ENCODE results near the gene SLC39A8. TPM values are rescaled to one million over a fixed set of nuclear protein-coding genes. Genes with fewer than 3 reads are reported as not detected.

The SLC39A8 gene
- total RNA-seq, 2 experiments from 2014 or later, result 60.2 to 61.6 TPM

GRCh38 chr4:102356562-102357202, 11.4 kb upstream of the SLC39A8 start:
- ATAC-seq (no peak), DNase-seq (no peak)
- Mint-ChIP-seq H3K4me3 (no peak overlapping the region), H3K27me3 (no peaks in the 10 kb centered on the region), H3K27ac (no peak overlapping the region), H3K9me3 (no peaks in the 10 kb centered on the region), H3K4me1 (ENCODE audit: low read depth) (peaks cover 2% of the 10 kb centered on the region), H3K36me3 (ENCODE audit: low read depth) (no peaks in the 10 kb centered on the region)
- no peak for TF ChIP-seq CTCF (IDR thresholded peaks at IDR 0.05)
- intact Hi-C loops (cut with micrococcal nuclease), result no loop called here
- ChIA-PET POLR2A (no interaction called here), CTCF (no interaction called here)

- no peak for TF ChIP-seq CTCF (IDR thresholded peaks at IDR 0.05)
- Mint-ChIP-seq H3K4me3 (no peak overlapping the region), H3K36me3 (ENCODE audit: low read depth) (no peaks in the 10 kb centered on the region), H3K27ac (no peak overlapping the region), H3K27me3 (no peaks in the 10 kb centered on the region), H3K9me3 (no peaks in the 10 kb centered on the region), H3K4me1 (ENCODE audit: low read depth) (peaks cover 2% of the 10 kb centered on the region)
- ChIA-PET CTCF (no interaction called here), POLR2A (no interaction called here)
- ATAC-seq, result no peak
- intact Hi-C loops (cut with micrococcal nuclease), result no loop called here
- DNase-seq, result no peak
These were observed 10.5 kb upstream of the SLC39A8 start for GRCh38 chr4:102355748-102356147.

GRCh38 chr4:102354671-102355454, 9.6 kb upstream of the SLC39A8 start:
- Mint-ChIP-seq H3K4me1 (ENCODE audit: low read depth) (peaks cover 2% of the 10 kb centered on the region), H3K27me3 (no peaks in the 10 kb centered on the region), H3K9me3 (no peaks in the 10 kb centered on the region), H3K36me3 (ENCODE audit: low read depth) (no peaks in the 10 kb centered on the region), H3K4me3 (no peak overlapping the region), H3K27ac (no peak overlapping the region)
- no peak for DNase-seq
- ChIA-PET POLR2A (no interaction called here), CTCF (no interaction called here)
- no peak for TF ChIP-seq CTCF (IDR thresholded peaks at IDR 0.05)
- intact Hi-C loops (cut with micrococcal nuclease), result no loop called here
- no peak for ATAC-seq

GRCh38 chr4:102352781-102353180, 7.5 kb upstream of the SLC39A8 start:
- CTCF ChIA-PET, result interaction anchor here (0.7 to 1.1 kb wide), 2 partner anchors 20 to 53 kb away, joined by 3 read pairs; no protein-coding TSS in a partner anchor
- no peaks in the 10 kb centered on the region for H3K36me3 Mint-ChIP-seq (ENCODE audit: low read depth)
- TF ChIP-seq CTCF (IDR thresholded peaks at IDR 0.05), result no peak
- H3K9me3 Mint-ChIP-seq, result no peaks in the 10 kb centered on the region
- no peak overlapping the region for H3K4me3 Mint-ChIP-seq
- H3K4me1 Mint-ChIP-seq (ENCODE audit: low read depth), result peaks cover under 1% of the 10 kb centered on the region
- ATAC-seq (no peak), DNase-seq (no peak)
- intact Hi-C loops (cut with micrococcal nuclease), result no loop called here
- no peak overlapping the region for H3K27ac Mint-ChIP-seq
- POLR2A ChIA-PET, result interaction anchor here (1.0 kb wide), 1 partner anchor 8 kb away, joined by 3 read pairs; the partner anchor contains the start of gene SLC39A8
- no peaks in the 10 kb centered on the region for H3K27me3 Mint-ChIP-seq

GRCh38 chr4:102350634-102351033, 5.4 kb upstream of the SLC39A8 start:
- TF ChIP-seq CTCF (IDR thresholded peaks at IDR 0.05), result no peak
- Mint-ChIP-seq H3K27me3 (no peaks in the 10 kb centered on the region), H3K4me3 (no peak overlapping the region), H3K27ac (no peak overlapping the region), H3K4me1 (ENCODE audit: low read depth) (peaks cover 10% of the 10 kb centered on the region), H3K36me3 (ENCODE audit: low read depth) (no peaks in the 10 kb centered on the region), H3K9me3 (no peaks in the 10 kb centered on the region)
- intact Hi-C loops (cut with micrococcal nuclease), result no loop called here
- no peak for DNase-seq
- no peak for ATAC-seq
- CTCF ChIA-PET, result interaction anchor here (1.4 kb wide), 1 partner anchor 80 kb away, joined by 3 read pairs; no protein-coding TSS in a partner anchor
- POLR2A ChIA-PET, result no interaction called here

All from activated CD8-positive, alpha-beta T cell treated with anti-CD3 and anti-CD28 coated beads for 36 hours (primary cell).